HCEC 1CT (cell line): ENCODE data around the gene PXN.
"Not testable (repeated sequence)": the region's sequence is repeated elsewhere in the genome, so short reads cannot be mapped to it uniquely, and the experiment has no call there.

Experiments
- DNase-seq: peaks from one replicate; pipeline ENCODE4 v3.0.0-alpha.2; 2017

The PXN gene

DNA sequence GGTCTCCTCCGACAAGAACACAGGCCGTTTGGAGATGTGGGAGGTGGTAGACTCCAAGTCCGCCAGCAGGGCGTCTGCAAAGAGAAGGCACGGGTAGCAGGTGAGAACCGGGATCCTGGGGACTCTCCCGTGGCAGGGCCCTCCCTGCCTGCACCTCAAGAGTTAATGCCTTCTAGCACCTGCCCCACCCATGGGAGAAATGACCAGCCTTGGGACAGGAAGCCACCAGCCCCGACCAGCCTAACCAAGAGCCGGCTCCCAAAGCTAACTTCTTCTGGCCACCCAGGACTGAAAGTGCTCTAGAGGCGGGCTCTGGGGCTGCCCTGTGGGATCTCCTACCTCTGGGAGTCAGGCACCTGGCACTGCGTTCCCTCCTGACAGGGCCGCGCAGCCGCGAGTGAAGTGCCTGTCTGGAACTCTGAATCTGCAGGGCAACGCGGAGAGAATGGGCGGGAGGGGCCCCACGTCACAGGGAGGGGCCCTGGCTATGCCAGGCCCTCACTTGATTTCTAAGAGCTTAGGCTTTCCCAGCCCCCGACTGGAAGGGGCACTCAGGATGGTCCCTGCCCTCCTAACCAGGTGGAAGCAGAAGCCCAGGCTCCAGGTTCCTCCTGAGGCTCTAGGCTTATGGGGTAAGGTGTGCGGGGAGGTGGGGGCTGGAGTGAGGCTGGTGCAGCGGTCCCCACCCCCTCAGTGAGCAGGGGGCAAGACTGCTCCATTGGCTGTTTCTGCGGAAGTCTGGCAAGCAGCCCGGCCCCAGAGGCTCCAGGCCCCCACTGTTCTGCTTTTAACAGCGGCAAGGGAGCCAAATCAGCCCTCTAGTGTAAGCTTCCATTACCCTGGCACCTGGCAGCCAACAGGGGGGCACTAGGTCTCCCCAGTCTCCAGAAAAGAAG, 41.0 kb downstream of the PXN start:
- DNase-seq = no peak

DNA sequence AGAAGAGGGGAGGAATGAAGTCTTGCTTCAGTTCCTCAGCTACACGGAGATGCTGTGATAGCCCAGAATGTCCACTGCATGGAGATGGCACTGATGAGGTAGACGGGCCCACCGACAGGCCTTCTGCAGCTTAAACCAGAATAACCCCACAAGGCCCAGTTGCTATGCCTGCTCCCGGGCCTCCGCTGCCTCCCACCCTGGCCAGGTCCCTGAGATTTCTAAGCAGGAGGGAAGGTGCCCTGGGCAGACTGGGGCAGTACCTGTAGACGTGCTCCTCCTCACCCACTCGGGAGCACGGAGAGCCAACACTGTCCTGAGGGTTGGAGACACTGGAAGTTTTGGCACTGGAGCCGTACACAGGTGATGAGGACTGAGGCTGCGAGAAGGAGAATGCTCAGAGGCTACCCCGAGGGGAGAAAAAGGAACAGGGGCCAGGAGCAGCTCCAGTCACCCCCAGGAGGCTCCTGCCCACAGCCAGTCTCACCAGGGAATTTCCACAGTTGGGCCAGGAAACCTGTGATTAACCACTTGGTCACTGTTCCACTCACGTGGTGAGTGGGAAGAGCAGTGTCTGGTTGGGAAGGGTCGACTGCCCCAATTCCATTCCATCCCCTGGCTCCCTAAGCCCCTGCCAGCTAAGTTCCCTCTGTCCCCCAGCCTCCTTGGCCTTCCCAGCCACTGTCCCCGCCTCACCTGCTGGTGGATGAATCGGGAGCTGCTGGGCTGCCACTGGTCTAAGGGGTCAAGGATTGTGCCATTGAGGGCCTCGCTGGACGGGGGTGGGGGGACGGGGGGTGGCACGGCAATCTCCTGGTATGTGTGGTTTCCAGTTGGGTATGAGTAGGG, 41.8 kb downstream of the PXN start:
- no peak for DNase-seq

DNA sequence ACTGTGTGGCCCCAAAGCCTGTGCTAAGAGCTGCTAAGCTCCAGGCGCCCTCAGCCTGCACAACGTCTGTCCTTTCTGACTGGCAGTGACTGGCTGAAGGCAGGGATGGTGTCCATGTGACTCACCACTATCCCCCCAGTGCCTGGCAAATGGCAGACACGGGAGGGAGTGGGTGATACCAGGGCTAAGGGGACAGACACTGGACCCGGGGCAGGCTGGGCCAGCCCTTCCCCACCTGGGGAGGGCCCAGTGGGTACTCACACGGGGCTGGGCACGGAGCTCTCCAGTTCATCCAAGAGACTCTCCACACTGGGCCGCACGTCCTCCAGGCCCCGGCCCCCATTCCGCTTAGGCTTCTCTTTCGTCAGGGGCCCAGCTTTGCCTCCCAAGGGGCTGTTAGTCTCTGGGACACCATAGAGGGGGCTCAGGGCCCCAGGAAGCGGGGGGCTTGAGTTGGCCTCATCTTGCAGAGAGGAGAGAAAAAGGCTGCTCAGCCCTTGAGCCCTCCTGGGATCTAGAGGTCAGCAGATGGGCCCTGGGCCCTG, 43.2 kb downstream of the PXN start:
- DNase-seq = no peak

DNA sequence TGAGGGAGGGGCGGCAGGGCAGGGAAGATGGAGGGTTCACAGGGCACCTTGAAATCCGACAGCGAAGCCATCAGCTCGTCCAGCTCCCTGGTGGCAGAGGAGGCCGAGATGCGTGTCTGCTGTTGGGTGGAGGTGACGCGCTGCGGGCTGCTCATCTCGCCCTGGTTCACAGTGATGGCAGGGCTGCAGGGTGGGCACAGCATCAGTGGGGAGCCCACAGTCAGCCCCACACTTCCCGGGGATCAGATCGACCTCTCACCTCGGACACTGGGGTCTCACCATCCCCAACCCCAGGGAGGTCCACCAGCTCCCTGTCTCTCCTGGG, 44.0 kb downstream of the PXN start:
- DNase-seq = no peak

DNA sequence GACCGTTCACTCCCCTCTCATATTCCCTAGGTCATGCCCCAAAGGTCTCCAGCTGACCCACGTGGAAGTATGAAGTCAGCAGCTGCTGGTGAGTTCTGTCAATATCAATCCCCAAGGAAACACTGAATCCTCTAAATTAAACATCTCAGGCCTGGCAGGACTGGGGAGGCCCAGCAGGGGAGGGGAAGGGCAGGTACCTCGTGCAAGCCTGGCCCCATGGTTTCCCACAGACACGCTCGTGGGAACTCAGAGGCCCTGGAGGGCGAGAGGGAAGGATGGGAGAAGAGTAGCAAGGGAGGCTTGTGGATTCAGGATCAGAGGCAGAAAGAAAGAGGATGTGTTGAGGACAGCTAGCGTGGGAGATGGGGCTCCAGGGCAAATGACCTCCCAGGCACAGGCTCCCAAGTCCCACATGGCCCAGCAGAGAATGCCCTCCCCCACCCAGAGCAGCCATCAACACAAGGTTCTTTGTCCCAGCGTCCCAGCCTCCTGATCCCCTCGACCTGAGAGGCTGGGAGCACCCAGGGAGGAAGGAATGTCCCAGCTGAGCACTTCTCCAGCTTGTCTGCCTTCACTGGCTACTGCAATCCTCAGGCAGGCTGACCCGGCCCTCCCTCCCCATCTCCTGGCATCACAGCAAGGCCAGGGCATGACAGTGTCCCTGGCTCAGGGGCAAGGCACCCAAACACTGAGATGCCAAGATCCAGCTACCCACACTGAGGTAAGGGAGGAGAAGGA, 44.5 kb downstream of the PXN start:
- no peak for DNase-seq

DNA sequence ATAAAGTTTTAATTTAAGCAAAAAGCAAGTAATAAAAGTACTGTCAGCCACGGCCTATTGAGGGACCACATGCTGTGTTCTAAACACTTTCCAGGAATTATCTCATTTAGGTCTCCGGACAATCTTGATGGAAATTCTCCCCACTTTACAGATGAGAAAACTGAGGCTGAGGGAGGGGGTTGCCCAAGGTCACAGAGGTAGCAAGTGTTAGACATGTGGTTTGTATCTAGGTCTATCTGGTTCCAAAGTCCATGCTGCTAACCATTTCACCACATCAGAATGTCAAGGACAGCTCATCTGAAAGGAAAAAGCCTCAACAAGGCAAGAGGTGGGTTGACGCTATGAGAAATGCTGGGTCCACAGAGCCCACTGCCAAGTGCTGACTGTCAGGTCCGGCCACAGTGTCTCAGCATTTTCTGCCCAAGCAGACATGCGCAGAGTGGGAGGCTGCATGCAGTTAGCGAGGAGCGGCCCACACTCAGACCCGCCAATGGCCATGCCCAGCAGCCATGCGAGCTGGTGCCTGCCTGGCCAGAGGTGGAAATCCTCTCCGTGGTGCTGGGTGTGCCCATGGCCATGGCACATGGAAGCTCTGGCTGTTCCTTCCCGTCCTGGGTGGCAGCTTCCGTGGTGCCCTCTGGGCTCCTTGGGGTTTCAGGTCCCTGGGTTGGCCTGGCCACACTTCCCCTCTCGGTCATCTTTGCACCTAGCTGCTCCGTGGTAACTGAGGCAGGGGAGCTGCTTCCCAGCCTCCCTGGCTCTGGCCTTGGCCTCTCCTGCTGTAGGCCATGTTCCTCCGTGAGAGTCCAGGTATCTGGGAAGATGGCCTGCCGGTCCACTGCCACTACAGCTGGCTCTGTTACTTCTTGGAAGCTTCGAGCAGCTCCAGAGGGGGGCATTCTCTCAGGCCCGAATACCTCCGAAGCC, 46.6 kb downstream of the PXN start:
- DNase-seq = no peak

DNA sequence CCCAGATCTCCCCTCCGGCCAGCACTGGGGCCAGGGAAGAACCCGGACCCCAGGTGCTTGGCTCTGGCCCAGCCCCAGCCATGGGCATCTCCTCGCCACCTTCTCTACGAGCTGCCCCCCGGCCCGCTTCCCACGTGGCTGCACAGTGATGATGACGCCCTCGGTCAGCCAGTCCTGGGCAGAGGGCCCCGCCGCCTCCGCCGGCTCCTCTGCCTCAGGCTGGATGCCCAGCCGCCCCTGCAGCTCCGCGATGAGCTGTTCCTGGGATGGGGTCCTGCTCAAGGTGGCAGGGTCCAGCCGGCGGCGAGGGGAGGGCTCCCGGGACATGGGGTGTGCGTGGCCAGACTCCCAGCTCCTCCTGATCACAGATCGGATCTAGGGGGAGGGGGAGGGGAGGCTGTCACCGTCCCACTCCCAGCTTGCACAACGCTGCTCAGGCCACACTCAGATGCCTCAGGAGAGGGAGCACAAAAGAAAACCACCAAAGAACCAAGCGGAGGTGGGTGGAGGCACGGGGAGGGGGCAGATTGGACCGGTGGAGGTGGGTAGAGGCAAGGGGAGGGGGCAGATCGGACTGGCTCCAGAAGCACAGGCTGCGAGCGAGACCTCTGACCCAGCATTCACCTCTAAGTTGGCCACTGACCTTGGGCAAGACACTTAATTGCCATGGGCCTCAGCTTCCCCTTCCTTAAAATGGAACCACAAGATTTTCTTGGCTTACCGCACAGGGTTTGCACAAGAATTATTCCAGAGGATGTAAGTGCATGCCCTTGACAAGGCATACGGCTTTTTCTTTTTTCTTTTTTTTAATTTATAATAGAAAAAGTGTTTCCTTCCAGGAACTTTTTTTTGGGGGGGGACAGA, 48.6 kb downstream of the PXN start:
- DNase-seq = no peak

DNA sequence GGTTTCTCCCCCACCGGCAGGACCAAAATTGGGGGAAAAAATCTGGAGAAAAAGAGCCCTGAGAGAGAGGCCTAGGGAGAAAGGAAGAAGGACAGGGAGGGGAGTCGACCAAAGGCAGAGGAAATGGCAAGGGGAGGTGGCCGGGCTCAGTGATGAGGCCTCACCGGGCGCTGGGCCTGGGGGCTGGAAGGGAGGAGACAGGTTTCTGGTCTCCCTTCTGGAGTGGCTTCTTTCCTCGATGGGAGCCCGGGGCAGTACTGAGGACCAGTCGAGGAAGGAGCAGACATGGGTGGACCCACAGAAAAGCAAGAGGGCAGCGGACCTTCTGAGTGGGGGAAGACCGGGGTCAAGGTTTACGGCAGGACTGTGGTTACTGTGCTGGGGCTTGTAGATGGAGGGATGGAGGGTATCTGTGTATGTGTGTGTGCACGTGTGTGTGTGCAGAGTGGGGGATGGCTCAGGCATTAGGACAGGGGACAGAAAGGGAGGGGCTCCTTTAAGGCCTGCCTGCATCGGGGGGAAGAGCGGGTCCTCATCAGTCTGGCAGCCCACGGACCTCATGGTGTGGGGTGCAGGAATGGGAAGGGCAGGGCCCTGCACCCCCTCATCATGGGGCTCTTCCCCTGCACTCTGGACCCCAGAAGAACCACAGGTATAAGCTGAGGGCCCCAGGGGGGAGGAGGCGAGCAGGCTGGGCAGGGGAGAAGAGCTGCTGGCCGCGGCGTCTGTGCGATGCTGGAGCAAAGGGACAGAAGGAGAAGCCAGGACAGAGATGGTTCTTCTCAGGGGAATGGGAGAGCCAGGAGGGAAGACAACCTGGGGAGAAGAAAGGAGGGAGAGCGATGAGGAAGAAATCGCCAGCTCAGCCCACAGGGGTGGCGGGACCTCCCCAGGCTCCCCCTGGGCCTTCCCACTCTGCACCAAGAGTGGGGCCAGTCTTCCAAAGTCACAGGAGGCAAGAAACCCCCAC, 49.5 kb downstream of the PXN start:
- no peak for DNase-seq

DNA sequence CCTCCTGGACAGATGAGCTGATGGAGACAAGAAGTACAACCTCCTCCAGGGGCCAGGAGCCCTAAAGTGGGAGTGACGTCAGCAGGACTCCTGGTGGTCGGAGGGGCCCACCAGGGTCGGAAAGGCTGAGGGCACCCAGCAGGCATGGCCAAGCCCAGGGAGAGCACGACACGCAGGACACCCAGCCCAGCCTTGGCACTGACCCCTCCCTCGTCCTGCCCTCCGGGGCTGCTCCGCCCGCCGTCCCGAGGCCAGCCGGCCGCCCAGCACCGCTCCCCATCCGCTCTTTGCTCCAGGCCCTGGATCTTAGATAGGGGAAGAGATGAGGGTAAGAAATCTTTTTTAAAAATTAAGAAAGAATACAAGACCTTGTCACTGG, 50.2 kb downstream of the PXN start:
- no peak for DNase-seq

DNA sequence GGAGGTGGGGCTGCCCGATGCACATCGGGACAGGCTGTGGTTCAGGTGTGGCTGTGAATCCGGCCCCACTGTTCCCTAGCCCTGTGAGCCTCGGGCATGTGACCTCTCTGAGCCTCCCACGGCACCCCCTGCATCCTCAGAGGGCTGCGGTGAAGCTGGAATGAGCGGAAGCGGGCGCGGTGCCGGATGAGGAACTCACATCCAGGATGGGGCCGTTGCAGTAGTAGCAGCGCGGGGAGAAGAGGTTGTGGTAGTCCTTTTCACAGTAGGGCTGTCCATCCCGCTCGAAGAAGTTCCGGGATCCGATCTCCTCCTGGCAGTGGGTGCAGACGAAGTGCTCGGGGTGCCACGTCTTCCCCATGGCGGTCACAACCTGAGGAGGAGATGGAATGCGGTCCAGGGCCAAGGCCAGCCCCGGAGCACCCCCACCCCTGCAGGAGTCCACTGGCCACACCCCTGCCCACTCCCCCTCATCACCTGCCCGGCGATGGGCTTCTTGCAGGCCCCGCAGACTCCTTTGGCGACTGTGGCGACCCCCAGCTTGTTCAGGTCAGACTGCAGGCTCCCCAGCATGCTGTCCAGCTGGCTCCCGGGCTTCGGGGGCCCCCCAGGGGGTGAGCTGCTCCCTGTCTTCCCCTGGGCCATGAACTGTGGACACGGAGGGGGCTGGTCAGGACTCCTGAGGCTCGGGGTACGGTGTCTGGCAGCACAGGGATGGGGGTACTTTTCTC, 50.7 kb downstream of the PXN start:
- DNase-seq = no peak

DNA sequence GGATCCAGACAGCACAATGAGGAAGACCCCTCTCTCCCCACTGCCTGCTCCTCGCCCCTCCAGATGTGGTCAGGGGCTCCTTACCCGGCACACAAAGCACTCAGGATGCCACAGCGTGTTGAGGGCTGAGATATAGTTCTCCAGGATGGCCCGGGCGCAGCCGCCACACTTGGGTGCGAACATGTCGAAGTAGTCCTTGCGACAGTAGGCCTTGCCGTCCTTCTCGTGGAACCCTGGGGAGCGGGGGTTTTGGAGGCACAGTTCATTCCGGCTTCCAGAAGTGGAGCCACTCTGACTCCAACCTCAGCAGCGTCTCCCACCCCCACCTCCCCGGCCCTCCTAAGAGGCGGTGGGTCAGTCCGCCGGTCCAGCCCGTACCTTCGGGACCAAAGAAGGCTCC, 51.8 kb downstream of the PXN start:
- DNase-seq = no peak

DNA sequence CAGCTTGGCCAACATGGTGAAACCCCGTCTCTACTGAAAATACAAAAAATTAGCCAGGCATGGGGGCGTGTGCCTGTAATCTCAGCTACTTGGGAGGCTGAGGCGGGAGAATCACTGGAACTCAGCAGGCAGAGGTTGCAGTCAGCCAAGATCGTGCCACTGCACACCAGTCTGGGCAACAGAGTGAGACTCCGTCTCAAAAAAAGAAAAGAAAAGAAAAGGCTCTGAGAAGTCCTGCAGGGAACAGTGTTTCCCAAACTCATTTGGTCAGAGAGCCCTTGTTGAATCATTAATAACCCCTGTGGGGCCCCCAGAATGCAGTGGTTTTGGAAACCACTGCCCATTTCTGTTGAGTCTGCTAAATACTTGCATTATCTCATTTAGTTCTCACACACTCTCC, 52.3 kb downstream of the PXN start:
- DNase-seq = not testable (repeated sequence)

DNA sequence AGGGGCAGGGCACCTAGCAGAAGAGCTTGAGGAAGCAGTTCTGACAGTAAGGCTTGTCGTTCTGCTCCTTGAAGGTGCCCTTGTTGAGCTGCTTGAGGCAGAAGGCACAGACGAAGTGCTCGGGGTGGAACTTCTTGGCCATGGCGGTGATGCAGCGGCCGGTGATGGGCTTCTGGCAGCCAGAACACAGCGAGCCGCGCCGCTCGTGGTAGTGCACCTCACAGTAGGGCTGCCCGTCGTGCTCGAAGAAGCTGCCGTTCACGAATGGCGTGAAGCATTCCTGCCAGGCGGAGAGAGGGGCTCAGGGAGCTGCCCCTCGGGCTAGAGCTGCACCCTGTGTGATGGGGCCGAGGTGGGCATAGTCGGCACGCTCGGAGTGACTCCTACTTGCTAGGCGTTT, 53.2 kb downstream of the PXN start:
- no peak for DNase-seq

DNA sequence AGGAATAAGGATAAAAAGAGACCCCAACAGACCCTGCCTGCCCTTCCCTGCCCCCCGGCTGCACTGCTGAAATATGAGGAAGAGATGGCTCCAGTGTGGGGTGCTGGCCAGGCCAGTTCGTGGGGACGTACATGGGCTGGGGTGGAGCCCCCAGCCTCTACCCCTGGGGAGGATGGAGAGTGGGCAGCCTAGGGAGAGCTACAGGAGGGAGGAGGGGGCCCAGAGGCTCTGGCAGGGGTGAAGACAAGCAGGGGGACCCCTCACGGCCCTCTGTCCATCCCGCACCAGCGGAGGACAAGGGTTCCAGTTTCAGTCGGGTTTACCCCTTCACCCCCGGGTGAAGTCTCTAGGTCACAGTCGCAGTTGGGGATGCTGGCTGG, 53.6 kb downstream of the PXN start:
- no peak for DNase-seq

DNA sequence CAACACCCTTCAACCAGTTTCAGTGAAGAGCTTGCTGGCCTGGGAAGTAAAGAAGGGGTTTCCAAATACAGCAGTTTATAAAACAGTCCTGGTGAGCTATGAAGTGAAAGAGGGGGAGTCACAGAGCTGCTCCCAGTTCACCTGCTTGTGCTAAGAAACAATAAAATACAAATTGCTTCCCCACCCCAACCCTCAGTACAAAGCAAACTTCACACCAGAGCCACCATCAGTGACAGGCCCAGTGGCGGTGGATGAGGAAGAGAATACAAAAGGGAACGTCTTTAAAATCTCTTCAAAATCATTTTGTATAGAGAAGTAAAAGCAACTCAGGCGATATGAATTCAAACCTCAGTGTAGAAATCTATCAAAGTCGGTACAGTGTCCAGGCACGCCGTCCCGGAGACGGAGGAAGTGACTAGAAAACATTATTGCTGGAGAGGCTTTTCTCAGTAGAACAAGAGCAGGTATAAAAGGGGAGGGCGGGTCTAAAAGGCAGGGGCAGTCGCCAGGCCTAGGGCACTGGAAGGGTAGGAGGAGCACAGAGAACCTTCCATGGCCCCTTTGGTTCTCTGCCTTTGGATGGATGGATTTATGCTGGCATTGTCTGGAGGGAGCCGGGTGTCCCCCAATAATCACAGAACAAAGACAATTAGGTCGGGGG, 54.2 kb downstream of the PXN start:
- no peak for DNase-seq

DNA sequence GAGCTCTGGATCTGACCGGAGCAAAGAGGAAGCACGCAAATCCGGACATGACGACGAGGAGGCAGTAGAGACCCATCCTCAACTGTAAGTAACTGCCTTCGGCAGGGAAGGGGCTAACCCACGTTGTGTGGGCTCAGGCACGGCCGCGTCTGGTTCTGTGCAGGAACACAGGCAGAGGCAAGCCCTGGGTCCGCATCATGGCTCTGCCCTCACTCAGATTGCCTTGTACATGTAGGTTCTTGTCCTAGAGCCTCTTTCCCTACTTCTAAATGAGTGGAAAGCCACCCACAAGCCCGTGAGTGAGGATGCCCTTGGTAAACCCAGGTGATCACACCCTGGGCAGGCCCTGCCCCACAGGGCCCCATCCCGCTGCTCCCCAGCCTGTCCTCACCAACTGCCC, 55.7 kb downstream of the PXN start:
- no peak for DNase-seq

DNA sequence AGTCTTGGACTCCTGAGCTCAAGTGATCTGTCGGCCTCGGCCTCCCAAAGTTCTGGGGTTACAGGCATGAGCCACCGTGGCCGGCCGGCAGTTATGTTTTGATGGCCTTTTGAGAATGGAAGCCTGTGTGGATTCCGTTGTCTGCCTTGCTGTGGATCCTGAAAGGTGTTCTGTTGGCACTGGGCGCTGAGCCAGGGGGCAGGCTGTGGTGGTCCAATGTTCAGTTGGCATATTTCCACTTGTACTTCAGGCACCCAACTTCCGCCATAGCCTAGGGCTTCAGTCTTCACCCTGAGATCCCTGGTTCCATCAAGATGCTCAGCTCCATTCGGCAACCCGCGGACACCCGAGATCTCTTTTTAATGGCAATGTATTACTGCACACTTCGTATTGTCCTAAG, 58.3 kb downstream of the PXN start:
- no peak for DNase-seq

DNA sequence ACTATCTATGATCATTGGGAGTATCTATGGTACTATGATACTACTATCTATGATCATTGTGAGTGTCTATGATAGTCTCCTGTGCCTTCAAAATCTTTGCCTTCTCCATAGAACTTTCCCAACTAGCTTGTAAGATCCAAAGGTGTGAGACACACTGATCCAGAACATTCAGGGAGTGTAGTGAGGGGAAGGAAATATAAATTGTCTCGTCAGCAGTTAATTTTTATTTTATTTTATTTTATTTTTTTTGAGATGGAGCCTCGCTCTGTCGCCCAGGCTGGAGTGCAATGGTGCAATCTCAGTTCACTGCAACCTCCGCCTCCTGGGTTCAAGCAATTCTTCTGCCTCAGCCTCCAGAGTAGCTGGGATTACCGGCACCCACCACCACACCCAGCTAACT, 58.7 kb downstream of the PXN start:
- DNase-seq = not testable (repeated sequence)

DNA sequence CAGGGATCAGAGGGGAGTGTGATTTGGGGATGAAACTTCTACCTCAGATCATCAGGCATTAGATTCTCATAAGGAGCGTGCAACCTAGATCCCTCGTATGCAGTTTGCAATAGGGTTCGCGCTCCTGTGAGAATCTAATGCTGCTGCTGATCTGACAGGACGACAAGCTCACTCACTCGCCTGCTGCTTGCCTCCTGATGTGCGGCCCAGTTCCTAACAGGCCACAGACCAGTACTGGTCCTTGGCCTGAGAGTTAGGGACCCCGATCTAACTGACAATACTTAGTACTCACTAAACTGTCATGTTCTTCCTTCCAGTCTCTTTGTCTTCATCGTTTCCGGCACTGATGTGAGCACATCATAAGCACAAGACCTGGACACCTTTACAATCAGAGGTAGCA, 59.3 kb downstream of the PXN start:
- DNase-seq = no peak
